K562 (cell line): ENCODE data around the gene PDE11A.
A peak's percentile ranks its signal among the peaks of the same experiment; 100 is the strongest.

Source experiments
- CTCF ChIP-seq, 3 experiments: IDR thresholded peaks in 2 of 3; conservative IDR thresholded peaks in 1 of 3; 2 replicates each; pipeline ENCODE4 v1.5.1; 2011 to 2012; ENCODE audit warnings: low read length in 3 of 3, mild to moderate bottlenecking in 3 of 3, control low read depth in 2 of 3, improper control_type of control experiment in 1 of 3, inconsistent platforms in 1 of 3, low read depth in 1 of 3, mixed read lengths in 1 of 3, moderate library complexity in 1 of 3; ENCODE audit not compliant: insufficient read depth in 2 of 3
- GATAD2B ChIP-seq: fragments of 450-650 bp; IDR thresholded peaks from 2 replicates; pipeline ENCODE4 v1.6.1; 2017; ENCODE audit warnings: mild to moderate bottlenecking, borderline replicate concordance
- HBP1 ChIP-seq: fragments of 450-650 bp; formaldehyde crosslinking; IDR thresholded peaks from 2 replicates; pipeline ENCODE4 v1.4.0; 2022; ENCODE audit warnings: missing genetic modification characterization
- HMBOX1 ChIP-seq: sonication (generic); IDR thresholded peaks from 2 replicates; pipeline ENCODE4 v1.6.1; 2016
- HMGN3 ChIP-seq: IDR thresholded peaks from 2 replicates; pipeline ENCODE4 v1.6.1; 2011; ENCODE audit warnings: borderline replicate concordance, low read depth, mild to moderate bottlenecking, mixed read lengths, low read length; ENCODE audit not compliant: insufficient read length; ENCODE audit errors: extremely low read depth
- MEF2D ChIP-seq: conservative IDR thresholded peaks from 2 replicates; pipeline ENCODE4 v1.6.1; 2016; ENCODE audit warnings: low read depth, missing genetic modification characterization, missing compliant biosample characterization
- NFIC ChIP-seq: fragments of 450-650 bp; IDR thresholded peaks from 2 replicates; pipeline ENCODE4 v1.6.1; 2017; ENCODE audit warnings: mild to moderate bottlenecking, inconsistent platforms
- NR3C1 ChIP-seq: sonication (generic); formaldehyde crosslinking; IDR thresholded peaks from 2 replicates; pipeline ENCODE4 v1.8.1; 2022; ENCODE audit warnings: missing genetic modification reagents
- POLR2A ChIP-seq: fragments of 450-650 bp; conservative IDR thresholded peaks from 2 replicates; pipeline ENCODE4 v1.6.1; 2016
- POLR2AphosphoS2 ChIP-seq: IDR thresholded peaks from 2 replicates; pipeline ENCODE4 v1.6.1; 2012; ENCODE audit warnings: low read length, improper control_type of control experiment
- RAD21 ChIP-seq, 2 experiments: fragments of 250-450 bp in 1 of 2; fragments of 450-650 bp in 1 of 2; sonication (Bioruptor Pico) in 1 of 2; formaldehyde crosslinking in 1 of 2; IDR thresholded peaks in 1 of 2; conservative IDR thresholded peaks in 1 of 2; 2 replicates each; pipeline versions ENCODE4 v1.4.0 to v1.8.0; 2020 to 2022; ENCODE audit warnings: mild to moderate bottlenecking in 2 of 2, moderate library complexity in 1 of 2
- TBP ChIP-seq: optimal IDR thresholded peaks from 2 replicates; pipeline ENCODE3; 2011; ENCODE audit warnings: low read depth, low read length, improper control_type of control experiment

- TF ChIP-seq NR3C1 (CRISPR knock-in tag) (no peak), MEF2D (no peak), GATAD2B (no peak), HBP1 (CRISPR knock-in tag) (no peak), CTCF (IDR thresholded peaks at IDR 0.05 in 2 of 3, conservative IDR thresholded peaks at IDR 0.05 in 1 of 3; ENCODE audit: insufficient read depth in 2 of 3, low read depth in 1 of 3, low read length in 3 of 3) (peak; percentile 17 to 53 (median 26); a peak in 3 of 6 replicates), POLR2AphosphoS2 (no peak), TBP (no peak), NFIC (no peak), HMGN3 (no peak), POLR2A (no peak), HMBOX1 (peak; percentile 11; the same call in 1 of the 2 replicates), RAD21 (CRISPR knock-in tag; conservative IDR thresholded peaks at IDR 0.05 in 1 of 2, IDR thresholded peaks at IDR 0.05 in 1 of 2) (peak in 1 of 2 experiments; percentile 53; a peak in 2 of 4 replicates)
Observed at GRCh38 chr2:177692783-177693269, 379.8 kb downstream of the PDE11A start.
